ENCODE measurements around the gene SPRTN.

- TF ChIP-seq CTCF (conservative IDR thresholded peaks at IDR 0.05; ENCODE audit: low read depth, low read length) (no peak), RCOR1 (IDR thresholded peaks at IDR 0.05; ENCODE audit: insufficient replicate concordance, low read length) (no peak), MAZ (IDR thresholded peaks at IDR 0.05; ENCODE audit: borderline replicate concordance, low read depth, low read length) (no peak), SMC3 (IDR thresholded peaks at IDR 0.05; ENCODE audit: low read depth, low read length) (no peak), POLR2A (IDR thresholded peaks at IDR 0.05; ENCODE audit: low read depth, low read length) (no peak), NFE2L2 (IDR thresholded peaks at IDR 0.05; ENCODE audit: low read depth, low read length) (no peak)
Measured at GRCh38 chr1:231355171-231355570, 17.1 kb downstream of the SPRTN start.
